ENCODE data around the gene PPRC1. TPM values are rescaled to one million over a fixed set of nuclear protein-coding genes. Genes with fewer than 3 reads are reported as not detected.
A peak's percentile ranks its signal among the peaks of the same experiment; 100 is the strongest.

PPRC1 gene
- total RNA-seq, 4 donors from 2014 or later, result 23.5 to 48.1 (median 24.3) TPM

- TF ChIP-seq, protein P1, sequence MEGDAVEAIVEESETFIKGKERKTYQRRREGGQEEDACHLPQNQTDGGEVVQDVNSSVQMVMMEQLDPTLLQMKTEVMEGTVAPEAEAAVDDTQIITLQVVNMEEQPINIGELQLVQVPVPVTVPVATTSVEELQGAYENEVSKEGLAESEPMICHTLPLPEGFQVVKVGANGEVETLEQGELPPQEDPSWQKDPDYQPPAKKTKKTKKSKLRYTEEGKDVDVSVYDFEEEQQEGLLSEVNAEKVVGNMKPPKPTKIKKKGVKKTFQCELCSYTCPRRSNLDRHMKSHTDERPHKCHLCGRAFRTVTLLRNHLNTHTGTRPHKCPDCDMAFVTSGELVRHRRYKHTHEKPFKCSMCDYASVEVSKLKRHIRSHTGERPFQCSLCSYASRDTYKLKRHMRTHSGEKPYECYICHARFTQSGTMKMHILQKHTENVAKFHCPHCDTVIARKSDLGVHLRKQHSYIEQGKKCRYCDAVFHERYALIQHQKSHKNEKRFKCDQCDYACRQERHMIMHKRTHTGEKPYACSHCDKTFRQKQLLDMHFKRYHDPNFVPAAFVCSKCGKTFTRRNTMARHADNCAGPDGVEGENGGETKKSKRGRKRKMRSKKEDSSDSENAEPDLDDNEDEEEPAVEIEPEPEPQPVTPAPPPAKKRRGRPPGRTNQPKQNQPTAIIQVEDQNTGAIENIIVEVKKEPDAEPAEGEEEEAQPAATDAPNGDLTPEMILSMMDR (IDR thresholded peaks at IDR 0.05), result no peak
- TF ChIP-seq POLR2A (IDR thresholded peaks at IDR 0.05), result no peak
- 90 to 92% methylated on average over 12 of the region's 12 CpGs for WGBS, 2 donors
- H3K4me3 ChIP-seq (ENCODE audit: low read depth, poor library complexity, severe bottlenecking), result no peak overlapping the region
- DNase-seq (ENCODE audit: low spot score in 2 of 2), result no peak
- intact Hi-C loops (cut with DNase I; ENCODE audit: low total_unique reads), result no loop called here
Measured at GRCh38 chr10:102111276-102111675, 21.6 kb upstream of the PPRC1 start.

- intact Hi-C loops (cut with DNase I; ENCODE audit: low total_unique reads), result no loop called here
- no peak for DNase-seq (ENCODE audit: low spot score in 2 of 2)
- TF ChIP-seq, protein P1 (IDR thresholded peaks at IDR 0.05), result no peak
- TF ChIP-seq POLR2A (IDR thresholded peaks at IDR 0.05), result no peak
- whole genome bisulfite sequencing, 2 donors, result 23 to 30% methylated on average over 3 of the region's 3 CpGs
- H3K4me3 ChIP-seq (ENCODE audit: low read depth, poor library complexity, severe bottlenecking), result no peak overlapping the region
Measured at GRCh38 chr10:102112210-102112817, 20.5 kb upstream of the PPRC1 start.

- no peak for TF ChIP-seq POLR2A (IDR thresholded peaks at IDR 0.05)
- TF ChIP-seq, protein P1 (IDR thresholded peaks at IDR 0.05), result no peak
- H3K4me3 ChIP-seq (ENCODE audit: low read depth, poor library complexity, severe bottlenecking), result peak overlapping the region; percentile 36
- 40 to 45% methylated on average over 6 to 7 of the region's 7 CpGs for WGBS, 2 donors
- intact Hi-C loops (cut with DNase I; ENCODE audit: low total_unique reads), result no loop called here
- DNase-seq (ENCODE audit: low spot score in 2 of 2), result peak in 1 of 2 donors; percentile 59
Measured at GRCh38 chr10:102113261-102113955, 19.4 kb upstream of the PPRC1 start.

GRCh38 chr10:102113956-102114857, 18.6 kb upstream of the PPRC1 start:
- intact Hi-C loops (cut with DNase I; ENCODE audit: low total_unique reads), result no loop called here
- DNase-seq (ENCODE audit: low spot score in 2 of 2), result peak in 1 of 2 donors; percentile 88
- H3K4me3 ChIP-seq (ENCODE audit: low read depth, poor library complexity, severe bottlenecking), result peak overlapping the region; percentile 36
- WGBS, 2 donors, result 1 to 2% methylated on average over 18 to 40 of the region's 45 CpGs
- TF ChIP-seq POLR2A (IDR thresholded peaks at IDR 0.05), result no peak
- TF ChIP-seq, protein P1 (IDR thresholded peaks at IDR 0.05), result no peak

DNA sequence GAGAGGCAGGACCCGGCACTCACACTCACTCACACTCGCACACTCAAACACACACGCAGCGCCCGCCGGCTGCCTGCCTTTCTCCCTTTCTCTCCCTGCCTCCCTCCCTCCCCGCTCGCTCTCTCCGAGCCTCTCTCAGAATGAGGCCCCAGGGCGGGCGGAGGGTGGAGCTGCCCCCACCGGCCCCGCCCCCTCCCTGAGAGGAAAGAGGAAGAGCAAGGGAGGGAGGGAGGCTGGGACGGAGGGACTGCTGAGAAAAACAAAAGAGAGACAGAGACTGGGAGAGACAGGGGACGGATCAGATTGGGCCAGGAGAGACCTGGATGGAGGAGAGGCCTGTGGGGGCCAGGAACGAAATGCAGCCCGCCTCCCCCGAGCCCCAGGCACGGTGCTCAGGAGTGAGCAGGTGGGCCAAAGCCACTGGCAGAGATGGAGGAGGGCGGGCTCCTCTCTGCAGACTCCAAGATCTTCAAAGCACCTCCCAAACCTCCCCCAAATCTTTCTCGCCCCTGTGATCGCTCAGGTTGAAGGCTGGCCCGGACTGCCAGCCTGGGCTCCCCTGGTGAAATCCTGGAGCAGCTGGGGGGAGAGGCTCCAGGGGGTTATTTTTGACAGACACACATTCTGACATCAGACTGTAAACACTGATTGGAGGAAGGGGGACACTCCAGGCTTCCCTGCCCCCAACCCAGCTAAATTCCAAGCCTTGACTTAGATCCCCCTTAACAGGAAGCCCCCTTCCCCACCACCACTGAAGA, 17.8 kb upstream of the PPRC1 start:
- intact Hi-C loops (cut with DNase I; ENCODE audit: low total_unique reads), result no loop called here
- TF ChIP-seq, protein P1 (IDR thresholded peaks at IDR 0.05), result no peak
- TF ChIP-seq POLR2A (IDR thresholded peaks at IDR 0.05), result no peak
- DNase-seq (ENCODE audit: low spot score in 2 of 2), result peak; percentile 91 to 98
- H3K4me3 ChIP-seq (ENCODE audit: low read depth, poor library complexity, severe bottlenecking), result no peak overlapping the region
- 1% methylated on average over 22 to 23 of the region's 23 CpGs for WGBS, 2 donors

Measured in lower leg skin (tissue), 4 donors.